GM19099 (cell line): ENCODE results near the gene ZFP92.

Source experiments
- POLR2A ChIP-seq: IDR thresholded peaks from 3 replicates; pipeline ENCODE4 v1.6.1; 2011; ENCODE audit warnings: low read depth; ENCODE audit not compliant: insufficient read length; ENCODE audit errors: extremely low read depth

ZFP92 gene

DNA sequence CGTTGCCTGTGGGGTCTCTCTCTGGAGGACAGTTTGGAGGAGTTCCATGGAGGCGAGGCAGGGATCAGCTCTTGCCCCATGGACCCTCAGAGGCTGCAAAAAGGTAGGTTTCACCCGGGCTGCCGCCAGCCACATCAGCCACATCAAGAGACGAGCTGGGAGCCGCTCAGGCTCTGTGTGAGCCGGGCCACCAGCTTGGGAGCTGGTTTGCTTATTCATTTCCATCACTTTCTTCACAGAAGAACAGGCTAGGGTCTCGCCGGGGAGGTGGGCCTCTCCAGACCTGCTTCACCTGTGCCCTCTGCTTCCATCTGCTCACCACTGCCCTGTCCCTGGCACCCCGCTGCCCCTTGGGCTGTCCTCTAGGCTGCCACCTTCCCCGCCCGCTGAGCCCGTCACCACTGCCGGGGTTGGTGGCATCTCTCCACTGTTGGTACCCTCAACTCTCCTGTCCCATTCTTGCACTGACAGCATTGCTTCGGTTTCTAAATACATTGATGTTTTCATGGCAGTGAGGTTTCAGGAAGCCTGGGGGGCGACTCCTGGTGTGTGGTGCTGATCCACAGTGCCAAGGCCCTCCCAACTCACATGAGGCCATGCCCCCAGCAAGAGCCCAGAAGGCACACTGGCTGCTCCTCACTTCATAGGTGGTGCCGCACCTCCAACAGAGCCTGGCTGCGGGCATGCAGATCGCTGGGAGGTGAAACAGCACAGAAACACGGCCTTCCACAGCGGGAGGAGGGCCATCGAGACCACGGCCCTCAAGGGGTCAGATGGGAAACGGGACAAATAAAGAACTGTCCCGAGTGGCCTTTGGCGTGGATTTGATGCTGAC is 39.1 kb downstream of the ZFP92 start:
- TF ChIP-seq POLR2A = no peak

DNA sequence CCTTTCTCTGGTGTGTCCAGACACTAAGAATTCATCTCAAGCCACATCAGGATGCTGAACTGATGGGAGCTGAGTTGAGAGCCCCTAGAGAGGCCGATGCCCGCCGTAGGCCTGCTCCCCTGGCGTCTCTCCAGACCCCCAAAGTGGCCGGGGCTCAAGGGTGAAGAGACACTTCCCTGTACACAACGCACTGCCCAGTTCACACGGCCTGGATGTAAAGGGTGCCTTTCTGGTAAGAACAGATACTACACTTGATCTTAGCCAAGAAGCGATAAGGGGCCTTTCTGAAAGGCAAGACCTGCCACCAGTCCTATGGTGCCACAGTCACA is 39.6 kb downstream of the ZFP92 start:
- TF ChIP-seq POLR2A = no peak

DNA sequence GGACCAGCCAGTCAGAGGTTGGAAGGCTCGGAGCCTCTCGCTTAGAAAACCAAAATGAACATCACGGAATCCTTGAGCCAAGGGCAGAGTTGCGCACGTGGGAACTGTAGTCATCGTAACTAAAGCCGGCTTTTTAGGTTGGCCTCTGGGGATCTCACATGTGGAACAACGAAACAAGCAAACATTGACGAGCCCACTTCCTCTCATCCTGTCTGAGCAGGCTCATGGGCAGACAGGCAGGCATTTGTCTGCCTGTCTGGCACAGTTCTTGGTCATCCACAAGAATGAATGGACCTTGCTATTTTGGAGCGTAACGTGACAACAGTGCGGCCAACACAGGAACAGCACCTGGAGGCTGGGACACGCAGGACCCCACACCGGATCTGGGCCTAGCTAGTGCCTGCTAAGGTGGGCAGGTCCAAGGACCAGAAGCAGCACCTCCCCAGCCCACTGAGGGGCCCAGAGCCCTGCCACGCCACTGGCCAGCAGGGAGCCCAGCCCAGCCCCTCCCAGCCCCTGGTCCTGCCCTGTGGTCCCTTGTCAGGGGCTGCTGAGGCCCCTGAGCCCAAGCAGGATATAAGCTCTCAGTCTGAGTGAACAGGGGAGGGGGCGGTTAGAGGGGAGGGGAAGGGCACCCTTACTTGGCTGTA is 43.8 kb downstream of the ZFP92 start:
- TF ChIP-seq POLR2A = no peak

DNA sequence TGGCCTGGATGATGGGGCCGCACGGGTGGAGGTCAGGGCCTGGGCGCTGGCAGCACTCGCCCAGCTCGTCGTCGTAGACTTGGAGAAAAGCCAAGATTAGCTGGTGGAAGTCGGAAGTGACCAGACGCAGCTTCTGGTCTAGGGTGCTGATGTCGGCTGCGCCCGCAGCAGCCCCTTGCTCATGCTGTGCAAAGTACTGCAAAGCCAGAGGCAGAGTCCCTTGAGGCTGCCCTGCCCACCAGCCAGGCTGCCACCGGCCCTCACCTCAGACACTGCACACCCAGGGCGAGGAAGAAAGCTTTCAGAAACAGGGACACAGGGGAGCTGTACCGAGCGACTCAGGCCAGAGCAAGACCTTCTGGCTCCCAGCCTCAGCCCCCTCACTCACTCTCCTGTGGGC is 44.3 kb downstream of the ZFP92 start:
- no peak for TF ChIP-seq POLR2A

- TF ChIP-seq POLR2A = no peak
Measured at GRCh38 chrX:153456161-153456560, 44.9 kb downstream of the ZFP92 start.

DNA sequence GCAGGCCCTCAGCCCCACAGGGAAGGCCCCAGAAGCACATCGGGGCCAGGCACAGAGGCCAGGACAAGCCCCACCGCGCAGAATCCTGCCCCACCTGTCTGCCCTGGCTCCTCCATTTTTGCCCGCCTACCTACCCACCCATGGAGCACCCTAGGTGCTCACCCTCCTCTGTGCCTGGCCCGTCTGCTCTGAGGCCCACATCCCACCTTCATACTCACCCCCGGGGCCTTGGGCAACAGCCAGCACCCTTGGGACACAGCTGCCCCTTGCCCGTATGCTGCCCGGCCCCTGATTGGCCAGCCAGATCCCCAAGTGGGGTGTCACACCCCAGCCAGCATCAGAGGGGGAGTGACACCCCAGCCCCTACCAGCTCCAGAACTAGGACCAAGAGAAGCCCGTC is 45.4 kb downstream of the ZFP92 start:
- no peak for TF ChIP-seq POLR2A

DNA sequence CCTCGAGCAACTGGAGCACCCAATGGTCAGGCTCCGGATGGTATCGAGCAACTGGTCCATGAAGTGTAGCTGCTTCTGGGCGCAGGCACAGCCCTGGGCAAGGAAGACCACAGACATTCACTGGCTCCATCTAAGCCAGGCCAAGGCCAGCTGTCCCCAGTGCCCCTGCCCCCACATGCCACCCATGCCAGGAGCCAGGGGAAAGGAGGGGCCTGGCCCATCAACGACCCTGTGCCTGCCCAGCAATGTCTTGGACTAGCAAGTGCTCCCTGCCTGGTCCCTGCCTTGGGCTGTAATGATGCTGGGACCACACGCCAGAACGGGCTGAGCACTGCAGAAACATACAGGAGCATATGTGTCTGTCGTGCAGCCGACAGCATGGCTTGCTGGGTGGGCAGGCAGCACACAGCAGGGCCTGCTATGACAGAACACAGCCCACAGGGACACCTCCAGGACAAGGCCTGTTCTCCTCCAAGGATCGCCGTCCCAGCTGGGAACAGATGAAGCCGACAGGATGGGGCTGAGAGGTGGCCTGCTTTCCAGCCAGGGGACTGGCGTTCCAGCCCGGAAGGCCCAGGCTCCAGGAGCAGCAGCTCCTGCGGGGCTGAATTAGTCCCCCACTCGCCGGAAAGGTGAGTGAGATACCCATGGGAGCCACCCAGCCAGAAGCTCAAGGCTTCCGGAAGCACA is 46.0 kb downstream of the ZFP92 start:
- no peak for TF ChIP-seq POLR2A

- no peak for TF ChIP-seq POLR2A
Measured at GRCh38 chrX:153457827-153458466, 46.7 kb downstream of the ZFP92 start.

DNA sequence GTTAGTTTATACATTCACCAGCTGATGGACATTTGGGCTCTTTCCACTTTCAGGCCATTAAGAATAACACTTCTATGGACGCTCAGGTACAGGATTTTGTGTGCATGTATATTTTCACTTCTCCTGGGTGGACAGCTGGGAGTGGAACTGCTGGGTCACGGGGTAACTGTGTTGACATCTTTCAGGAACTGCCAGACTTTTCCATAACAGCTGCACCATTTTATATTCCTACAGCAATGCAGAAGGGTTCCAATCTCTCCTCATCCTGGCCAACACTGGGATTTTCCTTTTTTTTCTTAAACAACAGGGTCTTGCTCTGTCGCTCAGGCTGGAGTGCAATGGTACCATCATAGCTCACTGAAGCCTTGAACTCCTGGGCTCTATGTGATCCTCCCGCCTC is 47.2 kb downstream of the ZFP92 start:
- no peak for TF ChIP-seq POLR2A

DNA sequence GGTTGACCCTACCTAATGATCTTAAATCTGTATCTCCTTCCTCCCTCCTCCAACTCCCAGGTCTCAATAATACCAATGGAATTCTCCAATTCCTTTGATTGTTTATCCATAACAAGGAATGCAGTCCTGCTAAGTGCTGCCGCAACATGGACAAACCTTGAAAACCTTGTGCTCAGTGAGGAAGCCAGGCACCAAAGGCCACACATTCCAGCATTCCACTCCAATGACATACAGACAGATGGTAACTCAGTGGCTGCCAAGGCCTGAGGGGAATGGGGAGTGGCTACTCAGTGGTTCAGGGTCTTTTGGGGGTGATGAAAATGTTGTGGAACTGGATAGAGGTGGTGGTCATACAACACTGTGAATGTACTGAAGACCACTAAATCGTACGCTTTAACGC is 48.7 kb downstream of the ZFP92 start:
- no peak for TF ChIP-seq POLR2A

DNA sequence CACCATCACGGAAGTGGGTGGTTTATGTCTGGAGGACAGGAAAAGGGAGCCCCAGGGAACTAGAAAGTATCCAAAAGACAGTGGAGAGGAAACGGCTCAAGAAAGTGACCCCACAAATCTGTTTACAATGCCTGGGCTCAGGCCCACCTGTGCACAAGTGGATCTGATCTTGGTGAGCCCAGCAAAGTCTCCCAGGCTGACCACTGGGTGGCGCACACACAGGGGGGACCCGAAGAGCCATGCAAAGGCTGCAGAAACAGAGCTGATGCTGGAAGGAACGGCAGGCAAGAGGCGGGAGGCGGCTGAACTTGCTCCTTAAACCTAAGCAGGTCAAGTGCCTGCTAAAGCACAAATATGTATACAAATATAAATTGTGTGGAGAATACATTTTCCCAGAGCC is 49.6 kb downstream of the ZFP92 start:
- TF ChIP-seq POLR2A = no peak
